ENCODE data around the gene PALLD.

Gene PALLD

DNA sequence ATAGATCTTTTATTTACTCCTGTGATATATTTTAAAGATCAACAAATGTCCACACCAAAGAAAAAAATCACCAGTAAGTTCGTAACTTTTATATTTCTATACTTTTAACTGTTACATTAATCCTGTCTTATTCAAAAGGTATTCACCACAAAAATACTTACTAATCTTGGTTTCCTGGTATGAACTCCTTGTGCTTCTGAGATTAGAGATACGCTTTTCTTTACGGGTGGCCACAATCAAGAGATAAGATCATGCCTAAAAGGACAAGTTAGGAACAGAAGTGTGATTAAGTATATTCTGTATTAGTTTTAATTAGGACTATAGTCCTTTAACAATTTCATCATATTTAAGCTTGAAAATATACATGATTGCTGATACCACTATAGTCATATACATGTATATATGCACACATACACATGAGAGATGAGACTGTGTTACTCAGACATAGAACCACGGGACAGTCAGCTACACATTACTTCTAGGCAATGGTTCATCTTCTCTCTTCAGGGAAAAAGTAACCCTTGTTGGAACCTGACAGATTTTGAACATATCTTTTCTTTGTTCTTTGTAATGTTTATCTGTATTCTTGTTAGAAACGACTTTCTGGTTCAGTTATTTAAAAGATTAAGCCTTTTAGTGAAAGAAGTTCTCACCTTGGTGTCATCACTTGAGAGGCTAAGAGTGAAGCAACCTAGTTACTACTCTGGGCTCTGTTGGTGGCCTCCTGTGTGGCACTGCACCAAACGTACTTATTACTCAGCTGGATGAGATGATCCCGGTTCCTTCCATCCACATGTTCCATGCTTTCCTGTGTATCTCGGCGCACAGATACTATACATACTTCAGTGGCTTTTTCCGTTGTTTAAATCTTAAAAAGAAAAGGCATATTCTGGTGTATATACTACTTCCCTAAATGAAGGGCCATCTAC is 367.1 kb downstream of the PALLD start:
- no peak for DNase-seq

DNA sequence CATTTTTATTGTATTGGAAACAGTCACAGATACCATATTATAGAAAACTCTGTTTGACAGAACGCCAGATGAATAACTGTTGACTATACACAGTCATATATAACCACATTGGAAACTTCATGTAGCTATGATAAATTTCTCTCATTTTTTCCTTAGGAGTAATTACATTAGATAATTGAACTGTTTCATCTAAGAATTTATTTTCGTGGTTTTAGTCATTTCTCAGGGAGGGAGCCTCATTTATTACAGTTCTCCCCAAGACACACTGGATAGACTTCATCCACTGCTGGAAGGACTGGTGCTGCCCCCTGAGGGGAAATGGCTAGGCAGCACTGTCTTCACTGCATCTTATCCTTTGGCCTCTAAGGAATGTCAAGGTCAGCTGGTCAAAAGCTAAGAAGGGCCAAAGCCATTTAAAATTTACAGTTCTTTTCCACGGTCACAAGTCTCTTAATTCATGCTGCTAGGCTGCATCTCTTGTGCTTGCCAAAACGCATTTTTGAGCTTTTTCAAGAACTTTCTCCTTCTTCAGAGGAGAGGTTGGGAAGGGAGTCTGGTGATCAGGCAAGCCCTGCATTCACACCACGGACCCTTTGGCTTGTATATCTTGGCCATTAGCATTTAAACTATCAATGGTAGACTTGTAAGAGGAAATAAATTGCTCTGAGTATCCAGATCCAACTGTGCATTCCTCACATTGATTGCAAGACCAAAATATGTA is 368.1 kb downstream of the PALLD start:
- peak; percentile 91 for DNase-seq

DNA sequence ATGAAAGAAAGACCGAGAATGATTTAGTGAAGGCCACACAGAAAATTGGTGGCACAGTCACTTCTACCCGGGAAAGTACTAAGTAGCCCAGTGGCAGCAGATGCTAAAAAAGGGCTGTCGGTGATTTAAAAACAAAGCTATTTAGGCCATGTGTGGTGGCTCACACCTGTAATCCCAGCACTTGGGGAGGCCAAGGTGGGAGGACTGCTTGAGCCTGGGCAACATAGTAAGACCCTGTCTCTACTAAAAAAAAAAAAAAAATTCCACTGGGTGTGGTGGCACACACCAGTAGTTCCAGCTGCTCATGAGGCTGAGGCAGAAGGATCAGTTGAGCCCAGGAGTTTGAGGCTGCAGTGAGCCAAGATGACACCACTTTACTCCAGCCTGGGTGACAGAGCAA is 369.0 kb downstream of the PALLD start:
- no peak for DNase-seq

DNA sequence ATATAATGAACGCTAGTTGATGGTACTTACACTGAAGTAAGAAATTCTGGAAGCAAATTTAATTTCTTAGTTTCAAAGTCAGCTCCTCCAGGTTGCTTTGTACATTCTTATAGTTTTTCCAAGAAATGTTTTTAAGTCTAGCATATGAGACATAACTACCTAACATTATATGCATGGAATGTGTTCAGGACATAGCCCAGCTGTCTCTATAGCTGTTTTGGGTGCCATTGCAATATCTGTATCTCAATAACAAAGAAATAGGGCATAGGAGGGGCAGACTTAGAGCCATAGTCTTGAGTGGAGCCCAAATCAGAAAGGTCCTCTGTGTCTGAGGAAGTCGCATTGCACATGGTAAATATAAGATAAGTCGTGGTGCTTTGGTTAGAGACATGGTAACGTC is 369.8 kb downstream of the PALLD start:
- no peak for DNase-seq

DNA sequence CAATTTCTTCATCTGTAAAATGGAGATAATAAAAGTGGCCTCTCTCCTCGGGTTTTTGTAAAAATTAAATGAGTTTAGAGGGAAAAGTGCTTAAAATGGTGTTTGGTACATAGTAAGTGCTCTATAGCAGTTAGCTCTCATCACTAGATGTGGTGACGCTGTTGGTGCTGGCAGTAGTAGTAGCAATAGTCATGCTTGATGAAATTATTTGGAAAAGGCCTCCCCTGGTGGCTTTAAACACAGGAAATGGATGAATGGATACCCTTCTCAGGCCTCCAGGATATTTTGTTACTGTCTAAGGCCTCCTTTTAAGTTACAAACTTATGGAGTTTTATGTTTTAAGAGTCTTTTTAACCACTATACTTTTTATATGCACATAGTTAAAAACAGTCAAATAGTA is 370.3 kb downstream of the PALLD start:
- no peak for DNase-seq

DNA sequence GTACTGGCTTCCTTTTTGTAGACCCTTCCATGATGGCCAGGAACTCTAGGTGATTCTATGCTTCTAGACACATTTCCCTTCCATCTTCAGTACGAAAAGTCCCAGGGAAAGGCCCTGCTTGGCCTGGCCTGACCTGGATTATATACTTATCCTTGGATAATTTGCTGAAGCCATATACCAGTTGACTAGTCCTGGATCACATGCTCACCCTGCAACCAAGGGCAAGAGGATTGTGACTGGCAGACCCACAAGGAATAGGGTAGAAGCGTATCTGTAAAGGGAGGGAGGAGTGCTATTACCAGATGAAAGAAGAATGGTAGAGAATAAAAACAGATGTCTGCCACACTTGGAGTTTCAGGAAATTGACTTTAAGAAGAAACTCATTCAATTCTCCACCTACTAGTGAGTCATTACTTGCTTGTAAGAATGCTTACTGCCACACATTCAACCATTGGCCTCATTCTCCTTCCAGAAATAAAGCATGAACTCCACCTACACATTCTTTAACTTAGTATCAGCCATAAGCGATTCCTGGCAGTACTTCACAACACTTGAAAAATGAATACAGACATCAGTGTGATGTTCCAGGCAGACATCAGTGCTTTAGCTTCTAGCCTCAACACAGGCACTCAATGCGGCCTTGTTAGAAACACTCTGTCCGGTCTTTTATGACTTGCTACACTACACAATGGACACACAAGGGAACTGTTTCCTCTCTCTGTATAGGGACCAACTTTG is 371.4 kb downstream of the PALLD start:
- peak; percentile 79 for DNase-seq

DNA sequence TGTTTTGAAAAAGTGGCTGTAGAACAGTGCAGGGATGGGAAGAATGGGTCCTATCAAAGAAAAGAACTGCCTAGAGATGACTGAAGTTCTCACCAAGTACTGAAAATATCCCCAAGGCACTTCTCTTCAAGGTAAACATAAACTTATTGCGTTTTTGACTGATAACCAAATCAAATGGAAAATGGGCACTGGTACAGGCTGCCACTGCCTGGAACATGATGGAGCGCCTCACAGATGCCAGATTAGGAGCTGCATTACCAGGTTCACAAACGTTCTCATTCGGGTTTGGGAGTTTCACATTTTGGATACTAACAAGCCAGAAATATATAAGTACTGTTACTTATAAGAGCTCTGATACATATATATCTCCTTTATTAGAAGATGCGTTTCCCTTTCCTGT is 371.9 kb downstream of the PALLD start:
- no peak for DNase-seq

DNA sequence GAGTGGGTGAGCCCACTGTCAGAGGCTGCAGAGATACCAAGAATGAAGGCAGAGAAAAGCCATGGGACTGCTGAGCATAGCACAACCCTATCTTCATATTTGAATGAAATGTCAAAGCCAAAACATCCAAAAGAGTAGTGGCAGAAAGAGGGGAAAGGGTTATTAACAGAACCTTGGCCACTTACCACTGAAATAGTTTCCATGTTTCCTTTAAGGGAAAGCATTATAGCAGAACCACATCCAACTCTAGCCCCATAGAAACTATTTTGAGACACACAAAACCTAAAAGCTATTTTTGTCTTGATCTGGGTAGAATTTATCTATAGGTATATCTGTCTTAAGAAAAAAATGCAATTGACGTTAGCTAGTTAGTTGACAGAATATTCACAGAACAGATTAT is 373.2 kb downstream of the PALLD start:
- no peak for DNase-seq

DNA sequence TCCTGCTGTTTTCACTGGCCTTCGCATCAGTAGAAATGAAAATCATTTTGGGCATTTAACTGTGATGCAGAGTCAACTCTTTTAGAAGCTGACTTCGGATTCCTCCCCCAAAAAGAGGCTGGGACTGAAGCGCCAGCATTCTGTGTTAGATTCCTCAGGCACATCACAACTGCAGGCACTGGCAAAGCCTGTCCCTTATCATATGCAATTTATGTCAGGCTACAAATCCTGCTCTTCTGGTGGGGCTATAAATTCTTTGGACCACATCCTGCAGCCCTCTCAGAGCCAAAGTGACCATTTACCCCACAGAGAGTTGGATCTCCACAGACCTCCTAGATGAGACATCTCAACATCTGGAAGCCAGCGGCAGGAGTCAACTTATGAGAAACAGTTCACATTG is 374.8 kb downstream of the PALLD start:
- DNase-seq: peak; percentile 29

DNA sequence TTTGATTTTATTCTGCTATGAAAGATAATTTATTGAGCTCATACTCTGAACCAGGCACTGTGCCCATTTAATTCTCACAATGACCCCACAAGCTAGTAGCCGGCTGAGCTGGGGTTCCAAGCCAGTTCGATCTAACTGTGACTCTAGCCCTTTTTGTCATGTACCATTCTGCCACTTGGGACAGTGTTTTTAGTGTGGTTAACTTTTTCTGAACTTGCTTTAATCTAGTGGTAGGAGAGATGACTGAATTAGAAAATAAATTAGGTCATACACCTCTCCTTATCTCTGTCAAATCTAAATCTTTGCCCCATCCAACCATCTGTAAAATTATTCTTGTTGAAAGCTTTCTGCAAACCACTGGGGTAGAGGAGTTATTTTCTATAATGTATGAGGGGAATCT is 377.2 kb downstream of the PALLD start:
- no peak for DNase-seq

DNA sequence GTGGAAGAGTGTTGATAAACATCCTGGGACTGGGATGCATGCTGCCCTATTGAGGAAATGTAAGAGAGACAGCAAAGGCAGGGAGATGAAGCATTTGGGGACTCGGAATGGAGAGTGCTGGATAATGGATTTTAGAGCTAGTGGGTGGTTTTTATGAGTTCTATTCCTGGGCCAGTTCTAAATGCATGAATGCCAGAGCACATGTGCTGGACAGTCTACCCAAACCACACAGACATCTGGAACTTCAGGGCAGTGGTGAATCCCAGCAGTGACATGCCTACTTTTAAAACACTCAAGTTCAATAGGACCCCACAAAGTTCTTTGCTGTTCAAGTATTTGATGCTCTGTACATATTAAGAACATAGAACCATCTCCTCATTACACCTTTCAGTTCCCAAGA is 379.3 kb downstream of the PALLD start:
- DNase-seq: no peak

DNA sequence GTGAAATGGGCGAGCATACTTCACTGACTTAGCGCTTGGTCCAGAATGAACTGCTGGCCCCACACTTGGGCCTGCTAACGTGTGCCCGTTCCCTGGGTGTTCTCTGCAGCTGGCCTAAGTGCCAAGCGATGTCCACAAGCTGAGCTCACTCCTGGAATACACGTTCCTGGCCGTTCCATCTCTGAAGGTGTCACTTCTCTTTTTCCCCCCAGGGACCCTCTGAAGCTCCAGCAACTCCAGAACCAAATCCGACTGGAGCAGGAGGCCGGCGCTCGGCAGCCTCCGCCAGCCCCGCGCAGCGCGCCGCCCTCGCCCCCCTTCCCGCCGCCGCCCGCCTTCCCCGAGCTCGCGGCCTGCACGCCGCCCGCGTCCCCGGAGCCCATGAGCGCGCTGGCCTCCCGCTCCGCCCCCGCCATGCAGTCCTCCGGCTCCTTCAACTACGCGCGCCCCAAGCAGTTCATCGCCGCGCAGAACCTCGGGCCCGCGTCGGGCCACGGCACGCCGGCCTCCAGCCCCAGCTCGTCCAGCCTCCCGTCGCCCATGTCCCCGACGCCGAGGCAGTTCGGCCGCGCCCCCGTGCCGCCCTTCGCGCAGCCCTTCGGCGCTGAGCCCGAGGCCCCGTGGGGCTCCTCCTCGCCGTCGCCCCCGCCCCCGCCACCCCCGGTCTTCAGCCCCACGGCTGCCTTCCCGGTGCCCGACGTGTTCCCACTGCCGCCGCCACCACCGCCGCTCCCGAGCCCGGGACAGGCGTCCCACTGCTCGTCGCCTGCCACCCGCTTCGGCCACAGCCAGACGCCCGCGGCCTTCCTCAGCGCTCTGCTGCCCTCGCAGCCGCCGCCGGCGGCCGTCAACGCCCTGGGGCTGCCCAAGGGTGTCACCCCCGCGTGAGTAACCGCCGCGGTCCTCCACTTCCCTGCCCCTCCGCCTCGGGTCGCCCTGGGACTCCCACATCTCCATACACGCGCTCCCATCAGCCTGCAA is 380.9 kb downstream of the PALLD start:
- DNase-seq: no peak

DNA sequence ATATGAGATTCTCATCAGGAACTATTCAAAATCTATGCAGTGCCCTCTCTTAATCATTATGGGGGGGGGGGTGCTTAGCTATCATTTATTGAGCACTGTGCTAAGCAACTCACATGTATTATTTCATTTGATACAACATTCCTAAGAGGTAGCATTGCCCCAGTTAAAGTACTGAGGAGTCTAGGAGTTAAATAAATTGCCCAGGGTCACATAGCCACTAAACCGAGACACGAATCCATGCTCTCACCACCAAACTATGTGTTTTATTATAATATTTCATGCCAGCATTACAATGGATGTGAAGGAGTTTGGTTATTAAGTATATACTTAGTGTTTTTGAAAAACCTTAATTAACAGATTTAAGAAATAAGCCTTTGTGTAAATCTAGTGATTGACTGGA is 381.8 kb downstream of the PALLD start:
- no peak for DNase-seq

DNA sequence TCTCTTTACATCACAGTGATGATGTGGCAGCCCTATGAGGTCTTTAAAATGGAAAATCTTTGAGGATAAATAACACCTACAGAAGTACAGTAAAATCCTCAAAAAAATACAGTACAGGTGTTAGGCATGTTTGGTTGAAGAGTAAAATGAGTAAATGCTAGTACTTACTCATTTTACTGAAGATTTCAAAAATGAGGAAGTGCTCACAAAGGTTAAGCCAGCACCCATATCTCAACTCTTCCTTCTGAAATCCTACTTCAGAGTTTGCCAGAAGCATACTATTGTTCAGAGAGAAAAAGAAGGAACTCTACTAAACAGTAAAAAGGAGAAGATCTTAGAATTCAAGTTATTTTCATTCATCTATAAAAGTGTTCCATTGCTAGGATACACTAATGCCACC is 382.3 kb downstream of the PALLD start:
- DNase-seq: no peak

DNA sequence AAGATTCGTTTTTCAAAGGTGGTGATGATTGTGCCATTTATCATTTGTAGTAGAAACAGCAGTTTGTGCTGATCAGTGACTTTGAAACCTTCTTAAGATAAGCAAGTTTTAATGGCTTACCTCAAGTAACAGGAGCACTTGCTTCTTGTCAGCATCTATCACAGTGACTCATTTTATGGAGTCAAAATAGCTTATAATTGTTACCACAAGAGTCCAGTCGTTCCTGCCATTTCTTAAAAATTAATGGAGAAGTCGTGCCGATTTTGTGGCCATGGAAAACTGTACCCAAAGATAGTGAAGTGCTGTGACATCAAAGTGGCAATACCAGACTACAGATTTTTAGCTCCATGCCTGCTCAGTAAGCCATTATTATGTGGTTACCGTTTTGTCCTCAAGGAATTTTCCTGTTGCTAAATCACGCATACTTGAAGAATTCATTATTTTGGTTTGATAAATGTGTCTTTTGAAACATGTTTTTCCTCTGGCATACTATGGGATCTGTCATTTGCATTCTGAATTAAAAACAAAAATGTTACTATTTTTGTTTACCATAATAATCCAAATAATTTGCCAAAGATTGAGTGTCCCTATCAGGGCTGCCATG is 383.3 kb downstream of the PALLD start:
- peak; percentile 17 for DNase-seq

DNA sequence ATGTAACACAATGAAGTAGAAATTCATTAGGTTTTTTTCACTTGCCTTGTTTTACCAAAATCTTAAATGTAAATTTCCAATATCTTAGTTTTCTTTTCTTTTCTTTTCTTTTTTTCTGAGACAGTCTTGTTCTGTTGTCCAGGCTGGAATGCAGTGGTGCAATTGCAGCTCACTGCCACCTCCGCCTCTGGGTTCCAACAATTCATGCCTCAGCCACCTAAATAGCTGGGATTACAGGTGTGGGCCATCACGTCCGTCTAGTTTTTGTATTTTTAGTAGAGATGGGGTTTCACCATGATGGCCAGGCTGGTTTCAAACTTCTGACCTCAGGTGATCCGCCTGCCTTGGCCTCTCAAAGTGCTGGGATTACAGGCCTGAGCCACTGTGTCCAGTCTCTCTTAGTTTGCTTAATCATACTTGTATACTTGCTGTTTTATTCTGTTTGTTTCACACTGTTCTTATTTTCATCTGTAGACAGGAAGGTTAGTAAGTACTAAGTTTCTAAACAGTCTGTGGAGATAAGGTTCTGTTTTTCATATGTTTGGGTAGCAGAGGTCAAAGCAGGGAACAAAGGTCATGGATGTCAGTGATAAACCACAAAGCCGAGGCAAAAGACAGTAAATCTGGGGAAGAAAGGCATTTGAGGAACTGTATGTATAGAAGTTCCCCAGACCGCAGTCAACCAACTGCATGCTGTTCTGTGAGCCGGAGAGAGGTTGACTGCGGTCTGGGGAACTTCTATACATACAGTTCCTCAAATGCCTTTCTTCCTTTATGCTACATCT is 384.2 kb downstream of the PALLD start:
- no peak for DNase-seq

DNA sequence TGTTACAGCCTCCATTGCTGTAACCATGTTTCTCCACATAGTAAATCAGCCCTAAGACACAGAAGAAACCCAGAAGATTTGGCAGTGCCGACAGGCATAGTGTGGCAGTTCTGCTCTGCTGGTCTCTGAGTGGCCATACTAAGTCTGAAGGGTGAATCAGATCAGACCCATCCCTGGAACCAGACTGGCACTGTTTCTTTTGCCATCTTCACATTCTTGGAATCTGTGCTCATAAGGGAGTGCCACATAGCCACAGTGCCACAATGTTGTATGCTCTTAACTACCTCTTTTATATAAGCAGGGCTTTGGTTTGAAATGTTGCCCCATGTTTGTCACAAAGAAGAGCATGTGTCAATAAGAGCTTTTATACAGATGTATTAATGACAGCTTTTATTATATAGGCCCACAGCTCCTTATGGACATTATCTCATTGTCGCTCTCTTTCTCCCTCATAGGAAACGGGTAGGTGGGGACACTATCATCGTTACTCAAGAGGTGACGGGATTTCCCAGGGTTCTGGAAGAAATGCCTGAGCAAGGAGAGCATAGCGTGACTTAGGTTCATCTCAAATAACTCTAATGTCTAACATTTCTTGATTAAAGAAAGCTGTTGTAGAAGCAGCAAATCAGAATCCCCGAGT is 385.0 kb downstream of the PALLD start:
- DNase-seq: no peak

DNA sequence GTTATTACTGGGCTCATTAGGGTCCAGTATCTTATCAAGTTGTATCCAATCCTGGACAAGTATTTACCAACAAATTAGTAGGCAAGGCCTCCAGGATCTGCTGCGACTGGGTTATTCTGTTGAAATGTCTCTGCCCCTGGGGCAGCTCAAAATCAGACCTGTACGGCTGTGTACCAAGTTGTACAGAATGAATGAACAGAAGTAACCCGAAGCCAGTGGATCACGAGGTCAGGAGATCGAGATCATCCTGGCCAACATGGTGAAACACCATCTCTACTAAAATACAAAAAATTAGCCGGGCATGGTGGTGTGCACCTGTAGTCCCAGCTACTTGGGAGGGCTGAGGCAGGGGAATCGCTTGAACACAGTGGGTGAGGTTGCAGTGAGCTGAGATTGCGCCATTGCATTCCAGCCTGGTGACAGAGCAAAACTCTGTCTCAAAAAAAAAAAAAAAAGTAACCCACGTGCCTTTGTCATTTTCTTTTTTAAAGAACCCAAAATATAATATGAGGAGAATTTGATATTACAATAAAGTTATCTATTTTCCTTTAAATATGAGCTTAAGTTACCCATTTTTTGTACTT is 385.9 kb downstream of the PALLD start:
- DNase-seq: peak; percentile 71

DNA sequence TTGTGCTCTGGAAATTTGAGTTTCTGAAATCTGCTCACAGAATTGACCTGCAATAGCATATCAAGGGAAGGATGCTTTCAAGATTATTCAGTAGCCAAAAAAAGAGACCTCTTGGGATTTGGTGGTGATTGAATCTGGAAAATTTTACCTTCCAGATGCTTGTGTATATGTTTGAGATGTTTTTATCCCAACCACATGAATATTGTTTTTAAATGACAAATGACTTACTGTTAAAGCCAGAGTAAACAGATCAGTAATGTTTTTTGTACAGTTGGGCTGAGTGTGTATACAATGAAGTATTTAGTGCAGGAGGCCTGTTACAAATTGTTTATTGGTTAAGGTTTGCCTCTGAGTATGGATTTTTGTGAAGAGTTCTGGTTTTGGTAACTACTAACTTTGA is 386.7 kb downstream of the PALLD start:
- peak; percentile 19 for DNase-seq

All from EL (cell line).